HCT116 (cell line): Measurements from ENCODE around the gene GSK3A. TPM values are rescaled to one million over a fixed set of nuclear protein-coding genes. Genes with fewer than 3 reads are reported as not detected.

Source experiments
- ATAC-seq: fragments of 200-7000 bp; cut with Tn5 transposase; 2 replicates; pipeline ENCODE4 v1.9.1; 2020; ENCODE audit warnings: mild to moderate bottlenecking, moderate library complexity
- BruUV-seq: library from RNA; stranded (reverse); fragments of 400-500 nt; replicated peaks from 2 replicates; lab custom pipeline; 2021; lab: Mats Ljungman, UMichigan
- CTCF ChIA-PET: fragments of 300-600 bp; sonication (Branson Sonifier 250); formaldehyde crosslinking; loops from one replicate; lab custom pipeline; 2021; ENCODE audit warnings: antibody characterized with exemption; lab: Charles Lee
- POLR2A ChIA-PET: fragments of 300-600, 350-600 bp; sonication (Branson Sonifier 250); formaldehyde crosslinking; loops from one replicate; lab custom pipeline; 2021; ENCODE audit warnings: antibody characterized with exemption; lab: Charles Lee
- RAD21 ChIA-PET, 2 experiments: fragments of 300-600 bp; sonication (Branson Sonifier 250); formaldehyde crosslinking; loops; one replicate each; lab custom pipeline; 2023; ENCODE audit warnings: low total read pairs in 2 of 2; ENCODE audit not compliant: uncharacterized antibody in 2 of 2, unreplicated experiment in 2 of 2, low non-redundant PET in 1 of 2; lab: Charles Lee
- DNase-seq: peaks from one replicate; pipeline ENCODE4 v3.0.0-alpha.2; 2010; ENCODE audit warnings: low read depth, low spot score
- H2AFZ ChIP-seq: fragments of 200-600 bp; shearing (Covaris generic), sonication (generic); 2 replicates; pipeline ENCODE4 v1.6.1; 2017; ENCODE audit warnings: low read depth, mixed run types, mixed read lengths, antibody characterized with exemption, low read length; ENCODE audit not compliant: poor library complexity, severe bottlenecking
- H3K27ac ChIP-seq: 2 replicates; pipeline ENCODE4 v1.5.1; 2012; ENCODE audit warnings: low read depth, low read length
- H3K27me3 ChIP-seq: fragments of 200-600 bp; sonication (generic); 2 replicates; pipeline ENCODE4 v1.6.1; 2016; ENCODE audit warnings: mixed run types, low read length, mixed read lengths; ENCODE audit not compliant: insufficient read depth
- H3K36me3 ChIP-seq, 2 experiments: fragments of 200-500 bp in 1 of 2; fragments of 200-600 bp in 1 of 2; sonication (Bioruptor generic) in 1 of 2; sonication (generic) in 1 of 2; 2 replicates each; pipeline versions ENCODE4 v1.5.1 to v1.6.1; 2014 to 2016; ENCODE audit warnings: low read length in 2 of 2, inconsistent platforms in 1 of 2, mixed read lengths in 1 of 2, mixed run types in 1 of 2; ENCODE audit not compliant: insufficient read depth in 2 of 2, control insufficient read depth in 1 of 2
- H3K4me1 ChIP-seq, 2 experiments: fragments of 200-600 bp in 1 of 2; sonication (generic) in 1 of 2; 2 replicates each; pipeline versions ENCODE4 v1.5.1 to v1.6.1; 2012 to 2017; ENCODE audit warnings: low read length in 2 of 2, inconsistent platforms in 1 of 2, mild to moderate bottlenecking in 1 of 2, mixed read lengths in 1 of 2, mixed run types in 1 of 2, moderate library complexity in 1 of 2; ENCODE audit not compliant: insufficient read depth in 2 of 2, control insufficient read depth in 1 of 2
- H3K4me2 ChIP-seq: fragments of 200-600 bp; sonication (generic); 2 replicates; pipeline ENCODE4 v1.6.1; 2017; ENCODE audit warnings: mixed run types, low read length, mixed read lengths
- H3K4me3 ChIP-seq, 2 experiments: fragments of 200-600 bp in 1 of 2; sonication (generic) in 1 of 2; replicated peaks in 1 of 2; 2 replicates each; pipeline ENCODE4 v1.5.1; 2011 to 2016; ENCODE audit warnings: low read length in 2 of 2, control low read depth in 1 of 2, low read depth in 1 of 2, mild to moderate bottlenecking in 1 of 2, mixed read lengths in 1 of 2, mixed run types in 1 of 2
- H3K79me2 ChIP-seq: fragments of 200-600 bp; sonication (generic); 2 replicates; pipeline ENCODE4 v1.6.1; 2017; ENCODE audit warnings: mild to moderate bottlenecking, mixed run types, low read length, moderate library complexity, mixed read lengths; ENCODE audit not compliant: insufficient read depth
- H3K9ac ChIP-seq: fragments of 200-600 bp; sonication (generic); 2 replicates; pipeline ENCODE4 v1.6.1; 2016; ENCODE audit warnings: low read length, mixed read lengths
- H3K9me2 ChIP-seq: fragments of 200-600 bp; sonication (generic), shearing (Covaris generic); 2 replicates; pipeline ENCODE4 v1.6.1; 2017; ENCODE audit warnings: mixed run types, mild to moderate bottlenecking, moderate library complexity; ENCODE audit not compliant: insufficient read depth
- H3K9me3 ChIP-seq, 2 experiments: fragments of 200-500 bp in 1 of 2; fragments of 200-600 bp in 1 of 2; sonication (Bioruptor generic) in 1 of 2; sonication (generic) in 1 of 2; 2 replicates each; pipeline ENCODE4 v1.6.1; 2014 to 2017; ENCODE audit warnings: low read length in 2 of 2, mixed read lengths in 2 of 2, inconsistent platforms in 1 of 2, low read depth in 1 of 2, mild to moderate bottlenecking in 1 of 2, mixed run types in 1 of 2, moderate library complexity in 1 of 2; ENCODE audit not compliant: control insufficient read depth in 1 of 2, insufficient read depth in 1 of 2
- H4K20me1 ChIP-seq: fragments of 200-600 bp; sonication (generic), shearing (Covaris generic); 2 replicates; pipeline ENCODE4 v1.6.1; 2017; ENCODE audit warnings: mixed run types, mild to moderate bottlenecking, moderate library complexity; ENCODE audit not compliant: insufficient read depth
- ATF3 ChIP-seq: IDR thresholded peaks from 2 replicates; pipeline ENCODE4 v1.6.1; 2012
- CEBPB ChIP-seq: IDR thresholded peaks from 2 replicates; pipeline ENCODE4 v1.6.1; 2012; ENCODE audit warnings: low read depth
- CTCF ChIP-seq, 3 experiments: fragments of 200-600 bp in 1 of 3; sonication (generic) in 1 of 3; IDR thresholded peaks in 2 of 3; conservative IDR thresholded peaks in 1 of 3; 2 replicates each; pipeline ENCODE4 v1.5.1; 2012 to 2017; ENCODE audit warnings: low read depth in 2 of 3, low read length in 2 of 3, antibody characterized with exemption in 1 of 3, borderline replicate concordance in 1 of 3, control low read depth in 1 of 3, mild to moderate bottlenecking in 1 of 3, mixed read lengths in 1 of 3, mixed run types in 1 of 3, moderate library complexity in 1 of 3; ENCODE audit not compliant: insufficient read depth in 1 of 3
- EGR1 ChIP-seq: IDR thresholded peaks from 2 replicates; pipeline ENCODE4 v1.6.1; 2012; ENCODE audit warnings: low read depth
- EZH2 ChIP-seq: fragments of 200-600 bp; sonication (generic); IDR thresholded peaks from 2 replicates; pipeline ENCODE4 v1.6.1; 2017; ENCODE audit warnings: antibody characterized with exemption, mixed run types
- EZH2phosphoT487 ChIP-seq: fragments of 200-600 bp; IDR thresholded peaks from 2 replicates; pipeline ENCODE4 v1.6.1; 2018; ENCODE audit warnings: antibody characterized with exemption, borderline replicate concordance
- FOSL1 ChIP-seq: IDR thresholded peaks from 2 replicates; pipeline ENCODE4 v1.6.1; 2012; ENCODE audit warnings: low read depth
- JUND ChIP-seq: IDR thresholded peaks from 2 replicates; pipeline ENCODE4 v1.6.1; 2012
- MAX ChIP-seq: IDR thresholded peaks from 2 replicates; pipeline ENCODE4 v1.6.1; 2012
- POLR2A ChIP-seq: IDR thresholded peaks from 2 replicates; pipeline ENCODE4 v1.7.0; 2011; ENCODE audit warnings: borderline replicate concordance; ENCODE audit not compliant: insufficient read depth, insufficient read length; ENCODE audit errors: extremely low read depth
- RAD21 ChIP-seq: IDR thresholded peaks from 2 replicates; pipeline ENCODE4 v1.6.1; 2012; ENCODE audit warnings: low read depth, mild to moderate bottlenecking
- SRF ChIP-seq: IDR thresholded peaks from 2 replicates; pipeline ENCODE4 v1.6.1; 2012; ENCODE audit warnings: low read depth
- TCF7L2 ChIP-seq: IDR thresholded peaks from 2 replicates; pipeline ENCODE4 v1.7.0; 2011; ENCODE audit warnings: borderline replicate concordance, inconsistent platforms; ENCODE audit not compliant: insufficient read depth, insufficient read length; ENCODE audit errors: extremely low read depth
- ZNF274 ChIP-seq: fragments of 200-500 bp; sonication (Bioruptor generic); IDR thresholded peaks from 2 replicates; pipeline ENCODE4 v1.6.1; 2014; ENCODE audit warnings: mild to moderate bottlenecking, low read depth, low read length, inconsistent platforms
- intact Hi-C: fragments of 100-400 bp; cut with micrococcal nuclease; formaldehyde crosslinking; loops from 2 replicates; pipeline ENCODE4 v1.10.0; 2022
- total RNA-seq: library from RNA; stranded (reverse); gene quantifications from one replicate; pipeline ENCODE4 v1.2.1, GENCODE V29; 2021; ENCODE audit not compliant: unreplicated experiment

GSK3A gene
- total RNA-seq, 1 experiment from 2014 or later = 57.2 TPM

DNA sequence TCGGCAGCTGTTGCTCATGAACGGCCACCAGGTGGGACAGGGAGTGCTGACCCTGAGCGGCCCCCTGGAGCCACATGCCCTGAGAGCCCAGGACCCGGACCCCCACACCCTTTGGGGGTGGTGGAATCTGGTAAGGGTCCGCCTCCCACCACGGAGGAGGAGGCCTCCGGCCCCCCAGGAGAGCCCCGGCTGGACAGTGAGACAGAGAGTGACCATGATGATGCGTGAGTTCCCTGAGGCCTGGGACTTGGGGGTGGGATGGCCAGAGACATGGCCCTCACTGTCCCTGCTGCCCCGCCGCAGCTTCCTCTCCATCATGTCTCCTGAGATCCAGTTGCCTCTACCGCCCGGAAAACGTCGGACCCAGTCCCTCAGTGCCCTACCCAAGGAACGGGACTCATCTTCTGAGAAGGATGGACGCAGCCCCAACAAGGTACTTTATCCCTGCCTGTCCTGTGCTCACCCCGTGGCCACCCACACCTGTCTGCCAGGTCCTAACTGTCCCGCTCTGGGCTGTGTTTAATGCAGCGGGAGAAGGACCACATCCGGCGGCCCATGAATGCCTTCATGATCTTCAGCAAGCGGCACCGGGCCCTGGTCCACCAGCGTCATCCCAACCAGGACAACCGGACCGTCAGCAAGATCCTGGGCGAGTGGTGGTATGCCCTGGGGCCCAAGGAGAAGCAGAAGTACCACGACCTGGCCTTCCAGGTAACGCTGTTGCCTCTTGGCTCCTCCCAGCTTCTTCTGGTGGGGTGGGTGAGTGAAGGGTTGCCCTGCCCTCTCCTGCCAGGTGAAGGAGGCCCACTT, 44.8 kb upstream of the GSK3A start:
- Histone ChIP-seq H3K27ac (no peak overlapping the region), H3K9me3 (no peaks in the 10 kb centered on the region), H3K27me3 (no peaks in the 10 kb centered on the region), H3K79me2 (peaks cover 18% of the 10 kb centered on the region; the same call in 1 of the 2 replicates), H3K4me3 (no peak overlapping the region), H3K9me2 (no peaks in the 10 kb centered on the region), H3K36me3 (peaks cover 12 to 21% of the 10 kb centered on the region in 2 experiments), H3K9ac (no peak overlapping the region), H3K4me2 (no peak overlapping the region), H2AFZ (no peak overlapping the region), H3K4me1 (peaks cover 23 to 52% of the 10 kb centered on the region in 2 experiments), H4K20me1 (no peaks in the 10 kb centered on the region)
- intact Hi-C loops = no loop called here
- ChIA-PET RAD21 (no interaction called here), CTCF (no interaction called here), POLR2A (no interaction called here)
- BruUV-seq = no TSS peak
- ATAC-seq (no peak), DNase-seq (no peak)
- TF ChIP-seq CTCF (IDR thresholded peaks at IDR 0.05 in 2 of 3, conservative IDR thresholded peaks at IDR 0.05 in 1 of 3; ENCODE audit: borderline replicate concordance in 1 of 3, insufficient read depth in 1 of 3, low read depth in 2 of 3, low read length in 2 of 3) = peak in 2 of 3 experiments; percentile 14 to 17; a peak in 2 of 6 replicates
- no peak for TF ChIP-seq RAD21

DNA sequence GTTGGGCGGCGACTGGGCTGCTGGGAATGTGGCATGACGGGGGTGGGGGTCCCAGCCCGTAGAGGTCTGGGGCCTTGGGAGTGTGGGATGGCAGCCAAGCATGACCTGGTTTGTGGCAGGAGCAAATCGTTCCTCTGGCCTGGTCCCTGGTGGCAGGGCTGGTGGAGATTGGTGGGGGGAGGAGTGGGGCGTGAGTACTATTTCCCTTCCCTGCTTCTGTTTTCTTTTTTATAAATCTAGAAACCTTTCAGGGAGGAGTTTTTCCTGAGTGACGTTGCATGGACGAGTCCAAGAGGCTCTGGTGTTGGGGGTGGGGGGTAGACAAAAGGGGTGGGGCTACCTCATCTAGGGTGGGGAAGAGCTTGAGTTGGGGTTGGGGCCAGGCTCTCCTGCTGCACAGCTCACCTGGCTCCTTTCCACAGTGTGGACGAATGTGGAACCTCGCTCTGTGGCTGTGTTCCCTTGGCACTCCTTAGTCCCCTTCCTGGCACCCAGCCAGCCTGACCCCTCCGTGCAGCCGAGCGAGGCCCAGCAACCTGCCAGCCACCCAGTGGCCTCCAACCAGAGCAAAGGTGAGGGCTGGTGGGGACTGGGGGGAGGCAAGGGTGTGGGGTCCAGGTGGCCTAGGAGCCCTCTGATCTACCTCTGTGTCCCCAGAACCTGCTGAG, 44.1 kb upstream of the GSK3A start:
- Histone ChIP-seq H3K27ac (peak overlapping the region; percentile 24; the same call in 1 of the 2 replicates), H3K36me3 (peaks cover 9 to 21% of the 10 kb centered on the region in 2 experiments), H3K4me1 (peaks cover 28 to 54% of the 10 kb centered on the region in 2 experiments), H3K4me3 (no peak overlapping the region), H2AFZ (no peak overlapping the region), H3K9ac (no peak overlapping the region; the same call in 1 of the 2 replicates), H3K9me2 (no peaks in the 10 kb centered on the region), H3K27me3 (no peaks in the 10 kb centered on the region), H4K20me1 (no peaks in the 10 kb centered on the region), H3K9me3 (no peaks in the 10 kb centered on the region), H3K4me2 (no peak overlapping the region), H3K79me2 (peaks cover 18% of the 10 kb centered on the region; the same call in 1 of the 2 replicates)
- intact Hi-C loops = no loop called here
- CTCF ChIA-PET = no interaction called here
- RAD21 ChIA-PET = no interaction called here
- no TSS peak for BruUV-seq
- no peak for DNase-seq
- ATAC-seq = no peak
- POLR2A ChIA-PET = no interaction called here
- no peak for TF ChIP-seq CEBPB
- TF ChIP-seq MAX = no peak
- no peak for TF ChIP-seq EZH2
- TF ChIP-seq POLR2A = no peak
- no peak for TF ChIP-seq ATF3
- TF ChIP-seq SRF = no peak
- no peak for TF ChIP-seq RAD21
- TF ChIP-seq JUND = no peak
- no peak for TF ChIP-seq EZH2phosphoT487
- TF ChIP-seq ZNF274 = no peak
- TF ChIP-seq TCF7L2 = no peak
- no peak for TF ChIP-seq FOSL1
- TF ChIP-seq EGR1 = no peak
